BJ (cell line): ENCODE results near the gene IL20. TPM values are rescaled to one million over a fixed set of nuclear protein-coding genes. Genes with fewer than 3 reads are reported as not detected.

Experiments
- CTCF ChIA-PET: fragments of 350-600 bp; formaldehyde crosslinking; extraction: SDS; loops from one replicate; lab custom pipeline; 2021; ENCODE audit warnings: antibody characterized with exemption, inconsistent platforms; lab: Yijun Ruan, JAX
- POLR2A ChIA-PET: fragments of 300-600 bp; sonication (Branson Sonifier 250); formaldehyde crosslinking; extraction: SDS; loops from one replicate; lab custom pipeline; 2021; ENCODE audit warnings: antibody characterized with exemption; lab: Charles Lee
- DNase-seq: peaks from one replicate; pipeline ENCODE4 v3.0.0-alpha.2; 2011; ENCODE audit warnings: low read depth
- H3K27me3 ChIP-seq: 2 replicates; pipeline ENCODE4 v1.6.0; 2011; ENCODE audit warnings: low read length; ENCODE audit not compliant: control insufficient read depth, insufficient read depth
- H3K36me3 ChIP-seq: 2 replicates; pipeline ENCODE4 v1.5.1; 2011; ENCODE audit warnings: low read length; ENCODE audit not compliant: control insufficient read depth, insufficient read depth
- H3K4me3 ChIP-seq: 2 replicates; pipeline ENCODE4 v1.5.1; 2011; ENCODE audit warnings: low read depth, mild to moderate bottlenecking, control low read depth, low read length
- polyA plus RNA-seq: library from polyadenylated mRNA; depleted of rRNA; stranded (reverse); fragments of >200 nt; gene quantifications from 2 replicates; pipeline ENCODE4 v1.2.3, GENCODE V29; 2011; rRNA removed
- TF ChIP-seq, protein P1 (sequence below): IDR thresholded peaks from 2 replicates; pipeline ENCODE4 v1.5.1; 2011; ENCODE audit warnings: low read depth, mild to moderate bottlenecking, control low read depth, inconsistent platforms, low read length, moderate library complexity; ENCODE audit not compliant: insufficient read depth

IL20 gene
- polyA plus RNA-seq, 1 experiment: not detected

DNA sequence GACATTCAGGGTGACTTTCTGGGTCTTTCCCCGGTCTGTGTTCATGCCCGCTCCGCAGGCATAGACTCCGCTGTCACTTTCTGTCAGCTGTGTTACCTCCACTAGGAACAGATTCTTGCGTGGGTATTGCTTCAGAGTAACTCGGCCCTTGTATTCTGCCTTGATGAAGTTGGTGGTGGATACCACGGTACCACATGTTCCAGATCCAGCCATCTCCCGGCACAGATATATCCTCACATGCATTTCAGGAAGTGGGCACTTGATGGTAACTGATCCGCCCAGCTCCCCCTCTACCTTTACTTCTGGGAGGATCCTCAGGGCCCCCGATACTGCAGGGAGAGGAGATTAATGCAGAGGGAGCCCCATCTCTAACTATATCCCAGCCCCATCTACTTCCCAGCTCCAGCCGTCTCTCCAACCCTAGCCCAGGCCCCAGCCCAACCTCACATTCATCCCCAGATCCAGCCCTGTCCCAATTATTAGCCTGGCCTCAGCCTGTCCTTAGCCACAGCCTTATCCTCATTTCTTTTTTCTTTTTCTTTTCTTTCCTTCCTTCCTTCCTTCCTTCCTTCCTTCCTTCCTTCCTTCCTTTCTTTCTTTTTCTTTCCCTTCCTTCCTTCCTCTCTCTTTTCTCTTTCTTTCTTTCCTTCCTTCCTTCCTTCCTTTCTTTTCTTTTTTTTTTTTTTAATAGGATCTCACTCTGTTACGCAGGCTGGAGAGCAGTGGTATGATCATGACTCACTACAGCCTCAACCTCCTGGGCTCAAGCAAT is 48.5 kb downstream of the IL20 start:
- POLR2A ChIA-PET: no interaction called here
- Histone ChIP-seq H3K4me3 (no peak overlapping the region), H3K27me3 (peaks cover 4% of the 10 kb centered on the region), H3K36me3 (no peaks in the 10 kb centered on the region)
- no peak for DNase-seq
- TF ChIP-seq, protein P1, sequence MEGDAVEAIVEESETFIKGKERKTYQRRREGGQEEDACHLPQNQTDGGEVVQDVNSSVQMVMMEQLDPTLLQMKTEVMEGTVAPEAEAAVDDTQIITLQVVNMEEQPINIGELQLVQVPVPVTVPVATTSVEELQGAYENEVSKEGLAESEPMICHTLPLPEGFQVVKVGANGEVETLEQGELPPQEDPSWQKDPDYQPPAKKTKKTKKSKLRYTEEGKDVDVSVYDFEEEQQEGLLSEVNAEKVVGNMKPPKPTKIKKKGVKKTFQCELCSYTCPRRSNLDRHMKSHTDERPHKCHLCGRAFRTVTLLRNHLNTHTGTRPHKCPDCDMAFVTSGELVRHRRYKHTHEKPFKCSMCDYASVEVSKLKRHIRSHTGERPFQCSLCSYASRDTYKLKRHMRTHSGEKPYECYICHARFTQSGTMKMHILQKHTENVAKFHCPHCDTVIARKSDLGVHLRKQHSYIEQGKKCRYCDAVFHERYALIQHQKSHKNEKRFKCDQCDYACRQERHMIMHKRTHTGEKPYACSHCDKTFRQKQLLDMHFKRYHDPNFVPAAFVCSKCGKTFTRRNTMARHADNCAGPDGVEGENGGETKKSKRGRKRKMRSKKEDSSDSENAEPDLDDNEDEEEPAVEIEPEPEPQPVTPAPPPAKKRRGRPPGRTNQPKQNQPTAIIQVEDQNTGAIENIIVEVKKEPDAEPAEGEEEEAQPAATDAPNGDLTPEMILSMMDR: no peak
- CTCF ChIA-PET: interaction anchor here (0.6 to 8.7 kb wide), 8 partner anchors 11 to 279 kb away, joined by 3 to 127 read pairs (median 5); partner anchors contain the start of gene DYRK3

DNA sequence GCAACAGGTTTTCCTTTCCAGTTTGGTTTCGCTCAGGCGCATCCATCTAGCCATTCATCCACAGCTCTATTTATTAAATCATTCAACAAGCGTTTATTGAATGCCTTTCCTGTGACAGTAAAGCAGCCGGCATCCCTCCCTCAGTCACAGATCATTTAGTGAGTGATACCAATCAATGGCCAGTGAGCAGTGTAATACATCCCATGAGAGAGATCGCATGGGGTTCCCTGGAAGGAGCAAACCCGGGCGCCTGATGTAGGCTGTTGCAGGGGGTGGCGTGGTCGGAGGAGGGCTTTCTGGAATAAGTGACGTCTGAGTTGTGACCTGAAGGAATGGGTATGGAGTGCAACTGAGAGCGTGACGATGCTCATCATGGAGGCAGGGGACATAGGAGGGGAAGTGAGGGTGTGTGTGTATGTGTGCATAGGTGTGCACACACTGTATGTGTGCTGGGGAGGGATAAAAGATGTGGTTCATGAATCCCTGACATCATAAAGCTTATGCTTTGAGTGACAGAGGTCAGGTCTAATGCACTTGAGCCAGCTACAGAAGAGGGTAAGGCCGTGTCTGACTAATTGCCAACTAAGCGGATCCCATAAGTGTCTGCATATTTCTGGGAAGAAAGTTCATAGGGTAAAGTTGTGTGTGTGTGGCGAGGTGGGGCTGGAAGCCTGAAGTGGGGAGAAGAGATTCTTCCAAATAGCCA is 49.8 kb downstream of the IL20 start:
- POLR2A ChIA-PET: no interaction called here
- CTCF ChIA-PET: interaction anchor here (1.1 to 8.7 kb wide), 8 partner anchors 9 to 251 kb away, joined by 3 to 127 read pairs (median 4); no protein-coding TSS in a partner anchor
- peaks cover 4% of the 10 kb centered on the region for H3K27me3 ChIP-seq
- TF ChIP-seq, protein P1: no peak
- H3K4me3 ChIP-seq: no peak overlapping the region
- DNase-seq: no peak
- H3K36me3 ChIP-seq: no peaks in the 10 kb centered on the region

DNA sequence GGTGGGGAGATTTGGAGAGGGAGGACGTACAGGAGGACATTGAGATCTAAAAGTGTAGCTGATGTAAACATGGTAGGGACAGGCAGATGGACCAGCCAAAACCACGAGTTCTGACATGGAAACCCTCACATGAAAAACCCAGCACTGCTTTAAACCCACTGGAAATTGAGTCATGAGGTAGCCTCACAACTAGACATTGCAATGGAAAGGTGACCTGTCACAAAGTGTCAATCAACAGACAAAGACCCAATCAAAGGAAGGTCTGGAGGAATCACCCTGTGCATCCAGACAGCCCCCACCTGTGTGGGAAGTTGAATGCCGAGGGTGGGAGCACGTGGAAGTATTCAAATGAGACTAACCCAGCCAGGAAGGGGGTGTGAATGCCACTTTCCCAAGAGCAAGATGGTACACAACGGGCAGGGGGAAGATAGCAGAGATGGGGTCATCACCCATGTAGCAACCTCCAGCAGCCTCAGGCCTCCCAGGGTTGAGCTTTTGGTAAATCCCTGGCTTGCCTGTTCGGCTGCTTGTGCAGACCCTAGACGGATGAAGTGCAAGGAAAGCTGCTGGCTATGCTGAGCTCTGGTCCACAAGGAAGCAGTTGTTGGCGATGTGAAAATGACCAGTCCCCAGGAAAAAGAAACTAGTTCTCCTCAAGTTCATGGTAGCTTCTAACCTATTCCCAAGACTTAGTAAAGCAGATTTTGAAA is 50.7 kb downstream of the IL20 start:
- TF ChIP-seq, protein P1: no peak
- POLR2A ChIA-PET: no interaction called here
- CTCF ChIA-PET: interaction anchor here (0.8 to 8.7 kb wide), 10 partner anchors 10 to 252 kb away, joined by 3 to 127 read pairs (median 4); no protein-coding TSS in a partner anchor
- Histone ChIP-seq H3K4me3 (no peak overlapping the region), H3K27me3 (peaks cover 4% of the 10 kb centered on the region), H3K36me3 (no peaks in the 10 kb centered on the region)
- DNase-seq: no peak

DNA sequence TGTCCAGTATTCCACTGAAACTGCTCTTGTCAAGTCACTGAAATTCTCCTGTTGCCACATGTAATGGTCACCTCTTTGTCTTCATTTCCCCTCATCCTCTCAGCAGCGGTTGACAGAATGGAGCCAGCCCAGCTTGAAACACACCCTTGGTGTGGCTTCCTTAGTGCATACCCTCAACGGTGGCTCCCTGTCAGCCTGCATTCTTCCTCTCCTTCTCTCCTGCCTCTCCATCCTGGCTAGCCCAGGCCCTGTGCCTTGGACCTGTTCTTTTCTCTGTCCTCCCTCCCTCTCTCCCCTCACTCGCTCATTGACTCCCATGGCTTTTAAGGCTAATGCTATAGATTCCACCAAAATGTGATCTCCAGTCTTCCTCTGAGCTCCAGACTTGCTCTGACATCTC is 52.7 kb downstream of the IL20 start:
- peaks cover 4% of the 10 kb centered on the region for H3K27me3 ChIP-seq
- no peak for DNase-seq
- ChIA-PET CTCF (interaction anchor here (1.0 to 8.7 kb wide), 7 partner anchors 8 to 193 kb away, joined by 3 to 127 read pairs (median 3); no protein-coding TSS in a partner anchor), POLR2A (no interaction called here)
- no peaks in the 10 kb centered on the region for H3K36me3 ChIP-seq
- TF ChIP-seq, protein P1: no peak
- no peak overlapping the region for H3K4me3 ChIP-seq

Other genes with a start within 250 kb of the IL20 start
- 7.4 and 10.8 TPM in 2 replicates for gene DYRK3, start 230.1 kb upstream of the IL20 start, polyA plus RNA-seq
- gene MAPKAPK2, start 180.7 kb upstream of the IL20 start, polyA plus RNA-seq: 65.6 and 80.1 TPM in 2 replicates
- not detected in 2 replicates for gene IL19, start 94.8 kb upstream of the IL20 start, polyA plus RNA-seq
- gene IL10, start 93.1 kb upstream of the IL20 start, polyA plus RNA-seq: not detected in 2 replicates
- gene IL24, start 31.8 kb downstream of the IL20 start, polyA plus RNA-seq: 0.10 and 0.25 TPM in 2 replicates
- 0.56 and 1.4 TPM in 2 replicates for gene FCMR, start 56.3 kb downstream of the IL20 start, polyA plus RNA-seq
- not detected in 2 replicates for gene PIGR, start 80.8 kb downstream of the IL20 start, polyA plus RNA-seq
- gene FCAMR, start 104.8 kb downstream of the IL20 start, polyA plus RNA-seq: not detected in 2 replicates
- gene C1orf116, start 167.1 kb downstream of the IL20 start, polyA plus RNA-seq: not detected in 2 replicates
- 1.2 and 2.5 TPM in 2 replicates for gene YOD1, start 185.6 kb downstream of the IL20 start, polyA plus RNA-seq
- 1.5 and 1.9 TPM in 2 replicates for gene PFKFB2, start 187.7 kb downstream of the IL20 start, polyA plus RNA-seq
- not detected in 2 replicates for gene C4BPB, start 223.2 kb downstream of the IL20 start, polyA plus RNA-seq
- not detected in 2 replicates for gene C4BPA, start 238.6 kb downstream of the IL20 start, polyA plus RNA-seq